ENCODE measurements around the gene BORCS8.
"Not testable (repeated sequence)": the region's sequence is repeated elsewhere in the genome, so short reads cannot be mapped to it uniquely, and the experiment has no call there.

Gene BORCS8

GRCh38 chr19:19179548-19180441 lies 12.2 kb downstream of the BORCS8 start:
- DNase-seq, result no peak

DNA sequence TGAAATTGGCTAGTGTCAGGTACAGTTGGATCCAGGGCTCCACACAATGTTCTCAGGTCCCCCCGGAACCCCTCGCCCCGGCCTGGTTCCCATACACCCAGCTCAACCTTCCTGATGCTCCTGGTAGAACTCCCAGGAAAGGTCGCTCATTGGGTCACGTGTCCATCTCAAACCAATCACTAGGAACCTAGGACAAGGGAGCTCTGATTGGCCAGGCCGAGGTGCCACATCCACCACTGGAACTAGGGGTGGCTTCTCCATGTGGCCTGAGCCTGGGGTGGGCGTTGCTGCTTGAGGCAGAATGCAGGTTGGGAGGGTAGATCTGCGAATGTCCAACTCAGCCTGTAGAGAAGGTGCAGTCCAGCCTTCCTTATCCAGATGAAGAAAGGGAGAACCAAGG lies 15.0 kb downstream of the BORCS8 start:
- no peak for DNase-seq

DNA sequence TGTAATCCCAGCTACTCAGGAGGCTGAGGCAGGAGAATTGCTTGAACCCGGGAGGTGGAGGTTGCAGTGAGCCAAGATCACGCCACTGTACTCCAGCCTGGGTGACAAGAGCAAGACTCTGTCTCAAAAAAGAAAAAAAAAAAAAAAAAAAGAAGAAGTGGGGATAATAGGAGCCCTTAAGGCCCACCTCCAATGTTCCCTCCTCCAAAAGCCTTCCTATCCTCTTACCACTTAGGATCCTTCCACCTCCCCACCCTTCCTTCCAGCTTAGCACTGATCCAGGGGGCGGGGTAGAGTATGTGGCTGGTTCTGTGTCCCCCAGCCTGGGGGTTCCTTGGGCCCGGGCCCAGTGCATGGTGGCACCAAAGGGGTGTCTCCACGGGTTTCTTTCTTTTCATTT lies 18.7 kb downstream of the BORCS8 start:
- DNase-seq, result not testable (repeated sequence)

- no peak for DNase-seq
Measured at GRCh38 chr19:19171821-19172532, 20.0 kb downstream of the BORCS8 start.

- no peak for DNase-seq
Measured at GRCh38 chr19:19170873-19171672, 20.9 kb downstream of the BORCS8 start.

- DNase-seq, result peak; percentile 78
Measured at GRCh38 chr19:19170053-19170872, 21.7 kb downstream of the BORCS8 start, which contains the start of gene MEF2B. Gene MEF2B (minus strand): TSS chr19:19170263. CDS start chr19:19150735, 19,528 bp downstream.

DNA sequence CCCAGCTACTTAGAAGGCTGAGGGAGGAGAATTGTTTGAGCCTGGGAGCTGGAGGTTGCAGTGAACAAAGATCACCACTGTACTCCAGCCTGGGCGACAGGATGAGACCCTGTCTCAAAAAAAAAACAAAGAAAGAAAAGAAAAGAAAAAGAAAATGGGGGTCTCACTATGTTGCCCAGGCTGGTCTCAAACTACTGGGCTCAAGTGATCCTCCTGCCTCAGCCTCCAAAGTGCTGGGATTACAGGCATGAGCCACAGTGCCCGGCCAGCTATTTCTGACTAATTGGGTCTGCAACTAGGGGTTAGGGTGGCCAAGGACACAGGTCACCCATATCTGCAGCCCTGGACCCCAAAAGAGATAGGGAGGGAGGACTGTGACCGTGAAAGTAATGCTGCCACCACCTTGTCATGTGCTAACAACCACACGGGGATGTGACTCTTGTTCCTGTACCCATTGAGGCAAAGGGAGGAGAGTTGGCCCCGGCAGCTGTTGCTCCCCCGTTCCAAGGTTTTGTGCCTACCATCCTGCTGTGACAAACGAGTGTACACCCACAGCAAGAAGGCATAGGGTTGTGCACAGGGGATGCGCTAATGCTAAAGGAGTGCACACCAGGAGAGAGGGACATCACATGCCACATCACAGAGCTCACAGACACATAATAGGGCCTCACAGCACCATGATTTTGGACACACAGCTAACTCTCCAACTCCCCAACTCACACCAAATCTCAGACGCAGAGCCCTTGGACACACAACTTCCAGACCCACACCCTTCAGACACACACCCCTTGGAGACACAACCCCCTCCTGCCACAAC lies 22.5 kb downstream of the BORCS8 start:
- no peak for DNase-seq

GRCh38 chr19:19167612-19168011 lies 24.3 kb downstream of the BORCS8 start:
- no peak for DNase-seq

DNA sequence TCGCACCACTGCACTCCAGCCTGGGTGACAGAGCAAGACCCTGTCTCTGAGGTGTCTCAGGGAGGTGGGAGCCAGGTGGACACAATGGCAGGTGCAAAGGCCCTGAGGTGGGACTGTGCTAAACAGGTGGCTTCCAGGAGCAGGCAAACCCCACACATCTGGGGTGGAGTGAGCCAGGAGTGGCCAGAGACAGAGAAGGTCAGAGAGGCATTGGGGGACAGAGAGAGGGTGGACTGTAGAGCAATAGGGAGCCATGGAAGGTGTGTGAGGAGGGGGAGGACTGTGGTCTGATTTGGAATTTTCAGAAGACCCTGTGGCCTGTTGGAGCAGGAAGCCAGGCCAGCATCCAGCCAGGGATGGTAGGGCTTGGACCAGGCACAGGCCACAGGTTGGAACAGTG lies 26.6 kb downstream of the BORCS8 start:
- no peak for DNase-seq

DNA sequence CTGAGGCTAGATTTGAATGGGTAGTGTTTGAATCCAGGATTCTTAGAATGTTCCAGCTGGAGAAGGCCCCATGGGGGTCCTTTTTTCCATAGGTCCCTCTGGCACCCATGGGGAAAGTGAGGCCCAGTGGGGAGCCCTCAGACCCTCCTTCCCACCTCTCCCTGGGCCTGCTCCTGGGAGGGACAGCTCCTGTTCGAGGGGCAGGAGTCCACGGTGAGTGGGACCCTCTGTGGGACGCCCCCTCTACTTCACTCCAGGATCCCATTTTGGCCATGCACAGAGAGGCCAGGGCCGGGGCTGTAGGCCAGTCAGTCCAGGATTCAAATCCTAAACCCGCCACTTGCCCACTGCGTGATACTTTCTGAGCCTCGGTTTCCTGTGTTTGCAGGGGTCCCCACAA lies 29.5 kb downstream of the BORCS8 start:
- no peak for DNase-seq

GRCh38 chr19:19160461-19161035 lies 31.4 kb downstream of the BORCS8 start:
- DNase-seq, result no peak

DNA sequence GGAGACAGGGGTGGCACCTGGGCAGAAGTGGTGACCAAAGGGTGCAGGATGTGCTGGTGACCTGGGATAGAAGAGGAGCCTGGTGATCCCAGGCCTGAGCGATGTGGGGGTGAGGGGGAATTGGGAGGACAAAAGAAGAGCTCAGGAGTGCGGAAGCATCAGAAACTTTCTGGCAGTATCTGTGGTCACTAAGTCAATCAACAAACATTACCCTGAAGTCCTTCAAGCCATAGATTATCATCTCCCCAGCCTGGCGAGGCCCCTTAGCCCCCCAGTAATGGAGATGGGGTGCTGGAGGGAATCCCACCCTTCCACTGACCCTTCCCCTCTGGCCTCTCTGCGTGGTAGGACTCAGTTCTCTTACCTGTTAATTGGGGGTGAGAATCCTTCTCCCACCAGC lies 32.4 kb downstream of the BORCS8 start:
- no peak for DNase-seq

DNA sequence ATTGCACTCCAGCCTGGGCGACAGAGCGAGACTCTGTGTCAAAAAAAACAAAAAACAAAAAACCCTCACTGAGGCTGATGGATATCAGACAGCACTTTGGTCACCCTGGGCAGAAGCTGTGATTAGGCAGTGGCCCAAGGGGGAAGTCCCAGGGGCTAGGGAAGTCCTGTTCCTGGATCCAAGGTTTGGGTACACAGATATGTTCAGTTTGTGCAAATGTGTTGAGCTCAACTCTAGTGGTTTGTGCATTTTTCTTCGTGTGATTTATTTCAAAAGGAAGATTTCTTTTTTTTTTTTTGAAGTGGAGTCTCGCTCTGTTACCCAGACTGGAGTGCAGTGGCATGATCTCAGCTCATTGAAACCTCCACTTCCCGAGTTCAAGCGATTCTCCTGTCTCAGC lies 34.1 kb downstream of the BORCS8 start:
- DNase-seq, result no peak

DNA sequence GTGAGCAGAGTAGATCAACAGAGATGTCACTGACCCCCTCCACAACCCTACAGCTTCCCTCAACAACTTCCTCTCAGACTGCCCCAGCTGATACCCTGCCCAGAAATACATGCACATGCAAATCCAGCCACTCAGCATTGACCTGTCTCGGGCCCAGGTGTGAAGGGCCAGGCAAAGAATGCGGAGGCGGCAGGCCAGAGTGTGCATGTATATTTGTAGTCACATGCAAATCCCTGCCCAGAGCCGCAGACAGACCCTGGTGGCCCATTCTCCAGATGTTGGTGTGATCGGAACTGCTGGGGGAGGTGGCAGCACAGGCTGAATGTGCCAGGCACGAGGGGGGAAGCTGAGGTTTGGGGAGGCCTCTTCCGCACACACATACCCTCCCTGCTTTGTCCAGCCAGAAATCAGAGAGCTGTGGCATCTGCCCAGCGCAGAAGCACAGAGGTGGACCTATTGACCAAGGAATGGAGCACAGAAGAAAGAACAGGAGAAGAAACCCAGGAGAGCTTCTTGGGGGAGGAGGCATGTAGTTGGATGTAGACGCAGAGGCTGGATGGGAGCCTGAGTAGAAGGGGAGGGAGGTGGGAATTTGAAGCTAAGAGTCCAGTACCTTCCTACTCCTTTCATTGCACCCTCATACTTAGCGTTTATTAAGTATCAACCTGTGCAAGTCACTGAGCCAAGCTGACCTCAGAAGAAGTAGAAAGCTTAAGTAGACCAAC lies 36.3 kb downstream of the BORCS8 start:
- no peak for DNase-seq

DNA sequence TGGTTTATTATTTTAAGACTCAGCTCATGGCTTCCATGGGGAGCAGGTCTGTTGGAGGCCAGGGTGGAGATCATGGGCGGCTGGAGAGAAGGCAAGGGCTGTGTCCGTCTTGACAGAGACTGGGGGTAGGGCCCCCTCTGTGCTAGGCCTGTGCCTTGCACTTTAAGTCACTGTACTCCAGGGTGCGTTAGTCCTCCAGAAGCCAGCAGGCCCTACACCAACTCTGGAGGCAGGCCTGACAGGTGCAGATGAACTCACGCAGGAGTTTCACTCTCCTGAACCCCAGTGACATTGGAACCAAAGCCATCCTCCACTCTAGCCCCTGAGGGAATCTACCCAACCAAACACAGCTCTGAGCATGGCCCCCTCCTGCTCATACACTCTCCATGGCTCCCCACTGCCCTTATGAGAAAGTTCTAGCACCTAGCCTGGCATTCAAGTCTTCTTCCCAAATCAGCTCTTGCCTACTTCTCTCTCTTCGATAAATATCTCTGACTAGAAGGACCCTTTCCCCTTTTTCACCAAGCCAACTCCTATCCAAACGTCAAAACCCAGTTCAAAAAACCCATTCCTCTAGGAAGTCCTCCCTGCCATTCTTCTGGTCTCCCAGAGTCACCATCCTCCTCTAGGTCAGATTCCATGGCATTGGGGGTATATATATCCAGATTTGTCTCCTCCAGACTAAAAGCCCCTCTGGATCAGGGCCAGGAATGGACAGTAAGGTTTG lies 37.0 kb downstream of the BORCS8 start:
- no peak for DNase-seq

DNA sequence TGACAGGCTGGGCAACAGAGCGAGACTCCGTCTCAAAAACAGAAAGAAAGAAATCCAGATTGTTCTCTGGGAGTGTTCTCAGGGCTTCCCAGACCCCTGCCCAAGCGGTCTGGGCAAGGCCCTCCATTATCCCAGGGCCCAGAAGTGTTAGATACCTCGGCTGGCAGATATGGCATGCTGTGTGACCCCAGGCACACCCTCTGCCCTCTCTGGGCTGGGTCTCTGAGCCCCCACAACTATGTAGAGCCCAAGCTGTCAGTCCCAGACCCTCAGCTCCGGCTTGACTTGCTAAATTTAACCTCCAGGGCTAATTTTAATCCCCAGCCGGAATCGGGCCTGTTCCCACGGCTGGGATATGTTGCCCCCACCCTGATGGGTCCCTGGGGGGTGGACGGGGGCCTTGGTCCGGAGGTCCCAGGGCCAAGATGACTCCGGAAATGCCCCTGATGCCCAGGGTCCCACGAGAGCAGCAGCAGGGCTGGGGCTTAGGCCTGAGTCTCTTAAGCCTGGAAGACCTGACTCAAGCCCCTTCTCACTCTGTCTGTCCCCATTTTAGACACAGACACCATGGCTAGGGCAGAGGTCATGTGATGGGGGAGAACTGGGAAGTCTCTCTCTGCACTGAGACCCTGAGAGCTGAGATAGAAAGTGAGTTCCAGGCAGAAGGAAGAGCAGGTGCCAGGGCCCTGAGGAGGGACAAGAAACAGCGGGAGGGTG lies 39.1 kb downstream of the BORCS8 start:
- no peak for DNase-seq

DNA sequence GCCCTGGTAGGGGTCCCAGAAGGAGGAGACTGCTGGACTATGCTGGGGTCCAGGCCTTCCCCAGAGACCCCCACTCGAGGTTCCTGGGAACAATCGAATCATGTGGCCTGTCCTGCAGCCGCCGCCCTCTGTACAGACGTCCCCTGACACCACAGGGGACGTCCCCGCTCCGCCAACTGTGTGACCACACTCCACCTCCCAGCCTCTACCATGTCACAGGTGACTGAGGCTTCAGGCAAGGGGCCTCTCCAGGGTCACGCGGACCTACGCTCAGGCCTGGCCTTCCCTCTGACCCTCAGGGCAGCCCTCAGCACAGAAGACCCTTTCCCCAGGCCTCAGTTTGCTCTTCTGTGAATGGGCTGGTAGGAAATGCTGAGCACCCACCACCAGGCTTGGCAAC lies 40.5 kb downstream of the BORCS8 start:
- no peak for DNase-seq

- DNase-seq, result no peak
Measured at GRCh38 chr19:19149435-19149834, 42.5 kb downstream of the BORCS8 start.

GRCh38 chr19:19148504-19148903 lies 43.4 kb downstream of the BORCS8 start:
- DNase-seq, result not testable (repeated sequence)
